ACHN (cell line): ENCODE data around the gene PMM1.
"Not testable (repeated sequence)": the region's sequence is repeated elsewhere in the genome, so short reads cannot be mapped to it uniquely, and the experiment has no call there.

ENCODE experiments used
- DNase-seq: peaks from one replicate; pipeline ENCODE4 v3.0.0-alpha.2; 2015
- in situ Hi-C: cut with HindIII; loops from 2 replicates; pipeline ENCODE4 v1.10.0; 2017; ENCODE audit warnings: low sequenced_read_pairs, low pct_ligation_motif_present, low pct_unique_long_range_greater_than_20kb

PMM1 gene

GRCh38 chr22:41598891-41599635 is 9.4 kb upstream of the PMM1 start:
- in situ Hi-C loops, result no loop called here
- no peak for DNase-seq

- DNase-seq, result peak; percentile 72
- in situ Hi-C loops, result no loop called here
Measured at GRCh38 chr22:41598081-41598480, 8.4 kb upstream of the PMM1 start.

GRCh38 chr22:41597635-41597953 is 8.0 kb upstream of the PMM1 start:
- no peak for DNase-seq
- in situ Hi-C loops, result no loop called here

GRCh38 chr22:41596776-41597634 is 7.4 kb upstream of the PMM1 start:
- in situ Hi-C loops, result no loop called here
- DNase-seq, result peak; percentile 59

GRCh38 chr22:41595703-41596102 is 6.1 kb upstream of the PMM1 start:
- in situ Hi-C loops, result no loop called here
- no peak for DNase-seq

GRCh38 chr22:41593336-41593960 is 3.8 kb upstream of the PMM1 start:
- DNase-seq, in situ Hi-C loops: not testable (repeated sequence)

- in situ Hi-C loops, result no loop called here
- DNase-seq, result no peak
Measured at GRCh38 chr22:41587347-41587723, 2.3 kb downstream of the PMM1 start.

- DNase-seq, result no peak
- in situ Hi-C loops, result no loop called here
Measured at GRCh38 chr22:41585898-41586297, 3.7 kb downstream of the PMM1 start.

- in situ Hi-C loops, result no loop called here
- no peak for DNase-seq
Measured at GRCh38 chr22:41584881-41585280, 4.8 kb downstream of the PMM1 start.

- no peak for DNase-seq
- in situ Hi-C loops, result no loop called here
Measured at GRCh38 chr22:41582694-41583093, 6.9 kb downstream of the PMM1 start.

GRCh38 chr22:41579997-41580355 is 9.7 kb downstream of the PMM1 start:
- in situ Hi-C loops, result no loop called here

GRCh38 chr22:41579297-41579996 is 10.2 kb downstream of the PMM1 start:
- in situ Hi-C loops, result no loop called here
- DNase-seq, result no peak

More at GRCh38 chr22:41579997-41580355, 9.7 kb downstream of the PMM1 start:
- DNase-seq, result no peak

GRCh38 chr22:41578818-41579217 is 10.8 kb downstream of the PMM1 start:
- in situ Hi-C loops, result no loop called here

GRCh38 chr22:41578114-41578513 is 11.5 kb downstream of the PMM1 start:
- no peak for DNase-seq
- in situ Hi-C loops, result no loop called here

More at GRCh38 chr22:41578818-41579217, 10.8 kb downstream of the PMM1 start:
- no peak for DNase-seq

GRCh38 chr22:41576877-41577276 is 12.8 kb downstream of the PMM1 start:
- peak; percentile 65 for DNase-seq
- in situ Hi-C loops, result no loop called here

- in situ Hi-C loops, result no loop called here
- DNase-seq, result no peak
Measured at GRCh38 chr22:41575533-41575932, 14.1 kb downstream of the PMM1 start.

GRCh38 chr22:41574847-41575381 is 14.7 kb downstream of the PMM1 start:
- no peak for DNase-seq
- in situ Hi-C loops, result no loop called here

- no peak for DNase-seq
- in situ Hi-C loops, result no loop called here
Measured at GRCh38 chr22:41573677-41574076, 16.0 kb downstream of the PMM1 start.

GRCh38 chr22:41572305-41572704 is 17.3 kb downstream of the PMM1 start:
- in situ Hi-C loops, result not testable (repeated sequence)

More at GRCh38 chr22:41572305-41572704, 17.3 kb downstream of the PMM1 start:
- not testable (repeated sequence) for DNase-seq
